ENCODE measurements around the gene NDUFB10.

The NDUFB10 gene

DNA sequence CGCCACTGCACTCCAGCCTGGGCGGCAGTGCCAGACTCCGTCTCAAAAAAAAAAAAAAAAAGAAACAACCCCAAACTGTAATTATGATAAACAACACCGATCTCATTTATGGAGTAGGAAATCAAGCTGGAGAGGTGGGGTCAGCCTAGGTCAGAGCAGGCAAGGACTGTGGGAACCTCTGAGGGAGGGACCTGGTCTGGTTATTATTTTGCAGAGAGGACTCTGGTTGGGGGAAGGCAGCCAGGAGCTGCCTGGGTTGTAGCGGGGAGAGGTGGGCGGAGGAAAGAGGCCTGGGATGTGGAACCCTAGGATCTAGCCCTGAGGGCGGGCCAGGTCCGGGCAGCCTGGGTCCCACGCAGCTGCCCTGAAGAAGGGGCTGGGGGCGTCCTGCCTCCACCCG is 30.2 kb upstream of the NDUFB10 start:
- TF ChIP-seq, protein P1, sequence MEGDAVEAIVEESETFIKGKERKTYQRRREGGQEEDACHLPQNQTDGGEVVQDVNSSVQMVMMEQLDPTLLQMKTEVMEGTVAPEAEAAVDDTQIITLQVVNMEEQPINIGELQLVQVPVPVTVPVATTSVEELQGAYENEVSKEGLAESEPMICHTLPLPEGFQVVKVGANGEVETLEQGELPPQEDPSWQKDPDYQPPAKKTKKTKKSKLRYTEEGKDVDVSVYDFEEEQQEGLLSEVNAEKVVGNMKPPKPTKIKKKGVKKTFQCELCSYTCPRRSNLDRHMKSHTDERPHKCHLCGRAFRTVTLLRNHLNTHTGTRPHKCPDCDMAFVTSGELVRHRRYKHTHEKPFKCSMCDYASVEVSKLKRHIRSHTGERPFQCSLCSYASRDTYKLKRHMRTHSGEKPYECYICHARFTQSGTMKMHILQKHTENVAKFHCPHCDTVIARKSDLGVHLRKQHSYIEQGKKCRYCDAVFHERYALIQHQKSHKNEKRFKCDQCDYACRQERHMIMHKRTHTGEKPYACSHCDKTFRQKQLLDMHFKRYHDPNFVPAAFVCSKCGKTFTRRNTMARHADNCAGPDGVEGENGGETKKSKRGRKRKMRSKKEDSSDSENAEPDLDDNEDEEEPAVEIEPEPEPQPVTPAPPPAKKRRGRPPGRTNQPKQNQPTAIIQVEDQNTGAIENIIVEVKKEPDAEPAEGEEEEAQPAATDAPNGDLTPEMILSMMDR (conservative IDR thresholded peaks at IDR 0.05; ENCODE audit: control insufficient read depth, insufficient read depth, low read depth, low read length): no peak
- peak overlapping the region; percentile 48 for H3K4me3 ChIP-seq (ENCODE audit: control insufficient read depth, low read depth, low read length)
- peak; percentile 34 for DNase-seq (ENCODE audit: low read depth)

DNA sequence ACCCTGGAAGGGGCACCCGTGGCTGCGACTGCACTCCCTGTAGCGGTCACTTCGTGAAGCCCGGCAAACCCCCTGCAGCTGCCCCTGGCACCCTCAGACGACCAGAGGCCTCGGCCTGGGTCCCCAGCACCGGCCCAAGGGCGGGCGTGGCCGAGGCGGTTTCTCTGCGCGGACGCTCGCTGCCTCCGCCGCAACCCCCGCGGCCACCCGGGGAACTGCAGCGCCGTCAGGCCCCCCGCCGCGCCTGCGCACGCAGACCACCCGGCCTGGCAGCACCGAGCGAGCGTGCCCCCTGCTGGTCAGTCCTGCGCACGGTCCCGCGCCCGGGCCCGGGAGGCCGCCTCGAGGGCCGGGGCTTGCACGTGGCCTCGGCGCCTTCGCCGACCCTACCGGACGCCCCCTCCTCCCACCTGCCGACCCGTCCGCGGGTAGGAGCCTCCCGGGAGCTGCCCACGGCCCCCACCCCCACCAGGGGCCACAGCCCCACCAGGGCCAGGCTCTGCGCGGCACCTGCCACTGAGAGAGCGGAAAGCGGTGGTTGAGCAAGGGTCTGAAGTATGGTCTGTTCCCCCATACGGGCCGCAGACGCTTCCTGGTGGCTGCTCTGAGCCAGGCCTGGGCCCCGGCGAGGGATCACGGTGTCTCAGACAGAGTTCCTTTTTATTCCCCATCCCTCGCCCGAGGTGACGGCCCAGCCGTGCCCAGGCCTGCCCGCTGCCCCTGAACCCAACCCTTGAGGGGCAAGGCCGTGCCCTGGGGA is 29.6 kb upstream of the NDUFB10 start:
- H3K4me3 ChIP-seq (ENCODE audit: control insufficient read depth, low read depth, low read length): peak overlapping the region; percentile 48
- TF ChIP-seq, protein P1 (conservative IDR thresholded peaks at IDR 0.05; ENCODE audit: control insufficient read depth, insufficient read depth, low read depth, low read length): peak; percentile 34
- peak; percentile 69 for DNase-seq (ENCODE audit: low read depth)

DNA sequence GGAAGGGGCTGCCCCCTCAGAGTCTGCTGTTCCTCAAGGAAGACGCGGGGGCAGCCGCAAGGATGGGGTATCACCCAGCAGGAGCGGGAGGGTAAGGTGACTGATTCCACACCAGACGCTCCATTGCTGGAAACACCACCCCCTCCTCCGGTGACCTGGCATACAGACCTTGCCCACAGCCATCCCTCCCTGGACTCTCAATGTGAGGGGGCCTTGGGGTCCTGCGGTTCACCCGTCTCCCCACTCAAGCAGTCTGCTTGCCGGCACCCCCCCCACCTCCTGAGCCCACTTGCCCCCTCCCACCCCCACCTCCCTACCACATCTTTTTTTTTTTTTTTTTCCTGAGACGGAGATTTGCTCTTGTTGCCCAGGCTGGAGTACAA is 29.0 kb upstream of the NDUFB10 start:
- DNase-seq (ENCODE audit: low read depth): no peak
- H3K4me3 ChIP-seq (ENCODE audit: control insufficient read depth, low read depth, low read length): no peak overlapping the region
- TF ChIP-seq, protein P1 (conservative IDR thresholded peaks at IDR 0.05; ENCODE audit: control insufficient read depth, insufficient read depth, low read depth, low read length): no peak

DNA sequence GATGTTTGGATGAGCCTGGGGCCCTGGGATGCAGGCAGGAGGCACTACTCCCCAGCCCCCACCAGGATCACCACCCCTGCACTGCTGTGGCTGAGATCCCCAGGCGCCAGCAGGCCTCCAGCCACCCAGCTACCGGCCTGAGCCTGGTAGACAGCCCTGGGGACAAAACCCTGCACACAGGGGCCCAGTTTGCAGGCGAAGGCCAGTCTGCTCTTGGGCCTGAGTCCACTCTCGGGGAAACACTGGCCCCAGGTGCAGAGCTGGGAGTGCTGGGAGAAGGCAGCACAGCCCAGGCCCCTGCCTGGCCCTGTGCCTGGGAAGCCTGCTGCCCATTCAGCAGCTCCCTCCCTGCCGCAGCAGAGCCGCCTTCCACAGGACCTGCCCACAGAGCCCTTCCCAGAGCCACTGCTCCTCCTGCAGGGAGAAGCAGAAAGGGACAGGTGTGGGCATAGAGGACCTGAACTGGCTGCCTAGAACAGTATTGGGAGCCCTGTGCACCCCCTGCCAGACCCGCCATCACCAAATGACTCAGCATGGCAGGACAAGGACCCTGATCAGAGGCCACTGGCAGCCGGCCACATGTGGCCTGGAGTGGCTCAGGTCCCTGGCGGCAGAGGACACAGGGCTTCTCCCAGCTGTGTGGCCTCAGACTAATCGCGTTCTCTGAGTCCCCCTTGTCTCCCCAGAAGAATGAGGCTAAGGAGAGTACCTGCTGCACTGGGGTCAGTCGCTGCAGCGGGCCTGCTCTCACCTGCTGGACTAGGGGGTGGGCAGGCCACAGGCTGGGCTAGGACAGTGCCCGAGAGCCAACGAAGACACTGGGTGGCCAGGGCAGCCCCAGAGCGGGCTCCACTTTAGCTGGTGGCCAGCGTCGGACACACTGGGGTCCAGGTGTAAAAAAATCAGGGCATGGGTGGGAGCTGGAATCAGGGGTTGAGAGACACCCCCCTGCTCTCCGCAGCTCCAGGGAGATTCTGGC is 27.0 kb upstream of the NDUFB10 start:
- DNase-seq (ENCODE audit: low read depth): no peak
- TF ChIP-seq, protein P1 (conservative IDR thresholded peaks at IDR 0.05; ENCODE audit: control insufficient read depth, insufficient read depth, low read depth, low read length): no peak
- H3K4me3 ChIP-seq (ENCODE audit: control insufficient read depth, low read depth, low read length): no peak overlapping the region

DNA sequence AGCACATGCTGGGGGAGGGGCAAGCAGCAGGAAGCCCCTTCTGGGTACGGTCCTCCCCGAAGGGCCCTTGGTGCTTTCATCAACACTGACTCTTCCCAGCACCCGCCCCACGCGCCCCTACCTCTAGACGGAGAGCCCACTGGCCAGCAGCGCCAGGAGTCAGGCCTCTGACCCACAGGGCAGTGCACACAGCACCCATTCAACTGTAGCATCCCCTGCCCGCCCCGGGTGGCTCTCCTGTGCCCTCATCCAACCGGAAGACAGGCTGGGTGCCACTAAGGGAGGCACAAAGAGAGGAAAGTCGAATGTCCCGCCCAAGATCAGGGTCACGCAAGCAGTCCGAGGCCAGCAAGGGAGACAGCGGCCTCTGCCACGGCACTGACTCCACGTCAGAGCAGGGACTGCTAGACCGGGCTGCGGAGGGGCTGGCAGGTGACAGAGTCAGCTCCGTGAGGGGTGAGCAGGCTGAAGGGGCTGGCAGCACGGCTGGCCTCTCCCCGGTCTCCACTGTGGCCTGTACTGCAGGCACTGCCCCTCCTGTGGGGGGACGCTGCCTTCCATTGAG is 26.2 kb upstream of the NDUFB10 start:
- DNase-seq (ENCODE audit: low read depth): no peak
- TF ChIP-seq, protein P1 (conservative IDR thresholded peaks at IDR 0.05; ENCODE audit: control insufficient read depth, insufficient read depth, low read depth, low read length): no peak
- no peak overlapping the region for H3K4me3 ChIP-seq (ENCODE audit: control insufficient read depth, low read depth, low read length)

DNA sequence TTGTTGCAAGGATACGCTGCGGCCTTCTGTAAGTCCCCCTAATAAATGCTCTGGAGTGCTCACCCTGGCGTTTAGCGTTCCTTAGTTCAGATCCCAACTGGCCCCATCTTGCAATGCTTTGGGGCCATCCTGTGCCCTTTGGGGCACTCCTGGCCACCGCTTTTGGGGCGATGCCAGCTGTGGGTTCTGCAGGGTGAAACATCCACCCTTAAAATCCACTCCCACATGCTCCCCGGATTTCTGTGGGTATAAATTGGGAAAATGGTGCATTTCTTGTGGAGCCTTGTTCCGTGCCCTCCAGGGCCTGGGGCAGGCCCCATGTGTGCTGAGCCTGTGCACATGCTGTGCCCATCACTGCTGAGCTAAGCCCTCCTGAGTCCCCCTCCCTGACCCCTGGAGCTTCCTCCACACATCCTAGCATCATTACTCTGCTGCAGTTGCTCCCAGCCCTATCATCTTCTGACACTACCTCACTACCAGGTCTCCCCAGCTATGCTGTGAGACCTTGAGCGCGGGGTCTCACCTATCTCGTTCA is 22.3 kb upstream of the NDUFB10 start:
- TF ChIP-seq, protein P1 (conservative IDR thresholded peaks at IDR 0.05; ENCODE audit: control insufficient read depth, insufficient read depth, low read depth, low read length): no peak
- no peak overlapping the region for H3K4me3 ChIP-seq (ENCODE audit: control insufficient read depth, low read depth, low read length)
- DNase-seq (ENCODE audit: low read depth): no peak

Measured in fibroblast of mammary gland (primary cell).